ENCODE measurements around the gene LRMDA.

Gene LRMDA

GRCh38 chr10:76428551-76429367, 997.3 kb downstream of the LRMDA start:
- Histone ChIP-seq H3K27ac (no peak overlapping the region), H3K36me3 (no peaks in the 10 kb centered on the region), H3K4me3 (ENCODE audit: low read depth, low read length) (no peak overlapping the region), H3K9me3 (ENCODE audit: severe bottlenecking) (no peaks in the 10 kb centered on the region), H3K27me3 (ENCODE audit: insufficient read depth, low read depth, severe bottlenecking) (no peaks in the 10 kb centered on the region)
- no peak for DNase-seq
- TF ChIP-seq CTCF (IDR thresholded peaks at IDR 0.05; ENCODE audit: low read depth, low read length), result no peak

GRCh38 chr10:76429368-76430060, 998.1 kb downstream of the LRMDA start:
- no peak overlapping the region for H3K27ac ChIP-seq
- H3K9me3 ChIP-seq (ENCODE audit: severe bottlenecking), result no peaks in the 10 kb centered on the region
- no peaks in the 10 kb centered on the region for H3K36me3 ChIP-seq
- H3K4me3 ChIP-seq (ENCODE audit: low read depth, low read length), result no peak overlapping the region
- H3K27me3 ChIP-seq (ENCODE audit: insufficient read depth, low read depth, severe bottlenecking), result no peaks in the 10 kb centered on the region
- DNase-seq, result no peak
- no peak for TF ChIP-seq CTCF (IDR thresholded peaks at IDR 0.05; ENCODE audit: low read depth, low read length)

GRCh38 chr10:76430061-76430645, 998.7 kb downstream of the LRMDA start:
- no peaks in the 10 kb centered on the region for H3K9me3 ChIP-seq (ENCODE audit: severe bottlenecking)
- TF ChIP-seq CTCF (IDR thresholded peaks at IDR 0.05; ENCODE audit: low read depth, low read length), result no peak
- no peak overlapping the region for H3K27ac ChIP-seq
- no peak overlapping the region for H3K4me3 ChIP-seq (ENCODE audit: low read depth, low read length)
- no peak for DNase-seq
- H3K36me3 ChIP-seq, result no peaks in the 10 kb centered on the region
- H3K27me3 ChIP-seq (ENCODE audit: insufficient read depth, low read depth, severe bottlenecking), result no peaks in the 10 kb centered on the region

- no peak for DNase-seq
- Histone ChIP-seq H3K4me3 (ENCODE audit: low read depth, low read length) (no peak overlapping the region), H3K36me3 (no peaks in the 10 kb centered on the region), H3K27me3 (ENCODE audit: insufficient read depth, low read depth, severe bottlenecking) (peaks cover 20% of the 10 kb centered on the region), H3K27ac (no peak overlapping the region), H3K9me3 (ENCODE audit: severe bottlenecking) (no peaks in the 10 kb centered on the region)
- TF ChIP-seq CTCF (IDR thresholded peaks at IDR 0.05; ENCODE audit: low read depth, low read length), result no peak
Measured at GRCh38 chr10:76432016-76433012, 1000.9 kb downstream of the LRMDA start.

Data from WERI-Rb-1 (cell line).